Measurements from ENCODE around the gene SART1. TPM values are rescaled to one million over a fixed set of nuclear protein-coding genes. Genes with fewer than 3 reads are reported as not detected.

The SART1 gene
- total and polyA plus RNA-seq, 3 experiments from 2014 or later = 50.1 to 70.2 (median 69.9) TPM

DNA sequence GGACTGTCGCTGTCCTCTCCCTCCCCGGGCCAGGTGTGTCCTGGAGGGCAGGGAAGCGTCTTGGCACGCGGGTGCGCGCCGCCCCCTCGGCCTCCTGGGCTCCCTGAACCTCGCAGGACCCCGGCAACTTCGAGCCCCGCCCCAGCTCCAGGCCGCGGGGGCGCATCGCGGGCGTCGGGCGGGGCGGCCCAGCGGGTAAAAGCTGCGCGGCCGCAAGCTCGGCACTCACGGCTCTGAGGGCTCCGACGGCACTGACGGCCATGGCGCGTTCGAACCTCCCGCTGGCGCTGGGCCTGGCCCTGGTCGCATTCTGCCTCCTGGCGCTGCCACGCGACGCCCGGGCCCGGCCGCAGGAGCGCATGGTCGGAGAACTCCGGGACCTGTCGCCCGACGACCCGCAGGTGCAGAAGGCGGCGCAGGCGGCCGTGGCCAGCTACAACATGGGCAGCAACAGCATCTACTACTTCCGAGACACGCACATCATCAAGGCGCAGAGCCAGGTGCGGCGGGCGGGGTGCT, 50.3 kb downstream of the SART1 start, which contains the start of gene CST6:
Gene CST6 (plus strand): TSS at position 224 of the 519 bp plus-strand sequence. CDS start 37 bp downstream, at position 261.
- Mint-ChIP-seq H3K27ac (no peak within 1 kb of the TSS), H3K9me3 (no peaks in the 10 kb centered on the region), H3K4me1 (no peaks in the 10 kb centered on the region), H3K27me3 (peaks cover 16 to 28% of the 10 kb centered on the region in 2 donors), H3K4me3 (no peak within 1 kb of the TSS), H3K36me3 (no peaks in the 10 kb centered on the region)
- Histone ChIP-seq H3K4me3 (ENCODE audit: low read length) (no peak within 1 kb of the TSS), H3K27me3 (ENCODE audit: insufficient read depth, low read length, poor library complexity, severe bottlenecking) (peaks cover 16% of the 10 kb centered on the region), H3K9me3 (ENCODE audit: low read length) (no peaks in the 10 kb centered on the region), H3K4me1 (ENCODE audit: insufficient read depth, low read length) (no peaks in the 10 kb centered on the region), H3K27ac (ENCODE audit: low read depth, low read length) (no peak within 1 kb of the TSS), H3K36me3 (ENCODE audit: insufficient read depth, low read length) (no peaks in the 10 kb centered on the region)
- CTCF ChIA-PET = interaction anchor here (0.5 to 5.6 kb wide), 2 partner anchors 11 to 20 kb away, joined by 3 to 22 read pairs; no protein-coding TSS in a partner anchor
- POLR2A ChIA-PET = no interaction called here
- peak in 1 of 5 donors; percentile 6 for DNase-seq

DNA sequence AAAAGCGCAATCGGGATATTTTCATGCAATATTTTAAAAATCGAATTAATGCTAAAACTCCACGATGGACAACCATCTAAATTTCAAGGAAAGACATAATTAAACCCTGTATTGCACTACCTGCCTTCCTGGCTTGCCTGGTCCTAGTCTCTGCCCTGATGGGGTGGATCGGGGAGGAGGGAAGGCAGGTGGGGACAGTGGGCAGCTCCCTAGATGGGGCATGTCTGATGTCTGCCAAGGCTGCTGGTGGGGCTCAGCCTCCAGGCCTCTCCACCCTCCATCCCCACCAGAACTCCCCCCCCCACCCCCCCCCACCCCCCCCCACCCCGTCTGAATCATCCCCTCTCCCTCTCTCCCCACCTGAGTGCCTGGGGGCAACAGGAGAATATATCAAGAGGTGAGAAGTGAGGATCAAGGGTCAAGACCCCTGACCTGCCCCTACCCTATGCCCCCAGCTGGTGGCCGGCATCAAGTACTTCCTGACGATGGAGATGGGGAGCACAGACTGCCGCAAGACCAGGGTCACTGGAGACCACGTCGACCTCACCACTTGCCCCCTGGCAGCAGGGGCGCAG, 50.9 kb downstream of the SART1 start:
- H3K4me3 ChIP-seq (ENCODE audit: low read length) = no peak overlapping the region
- Mint-ChIP-seq H3K27ac (no peak overlapping the region), H3K36me3 (no peaks in the 10 kb centered on the region), H3K27me3 (peaks cover 16 to 28% of the 10 kb centered on the region in 2 donors), H3K4me3 (no peak overlapping the region), H3K4me1 (no peaks in the 10 kb centered on the region), H3K9me3 (no peaks in the 10 kb centered on the region)
- ChIA-PET POLR2A (no interaction called here), CTCF (interaction anchor here (1.2 to 5.6 kb wide), 2 partner anchors 9 to 10 kb away, joined by 4 to 22 read pairs; no protein-coding TSS in a partner anchor)
- peaks cover 16% of the 10 kb centered on the region for H3K27me3 ChIP-seq (ENCODE audit: insufficient read depth, low read length, poor library complexity, severe bottlenecking)
- H3K27ac ChIP-seq (ENCODE audit: low read depth, low read length) = no peak overlapping the region
- no peak for DNase-seq
- H3K36me3 ChIP-seq (ENCODE audit: insufficient read depth, low read length) = no peaks in the 10 kb centered on the region
- H3K9me3 ChIP-seq (ENCODE audit: low read length) = no peaks in the 10 kb centered on the region
- H3K4me1 ChIP-seq (ENCODE audit: insufficient read depth, low read length) = no peaks in the 10 kb centered on the region

DNA sequence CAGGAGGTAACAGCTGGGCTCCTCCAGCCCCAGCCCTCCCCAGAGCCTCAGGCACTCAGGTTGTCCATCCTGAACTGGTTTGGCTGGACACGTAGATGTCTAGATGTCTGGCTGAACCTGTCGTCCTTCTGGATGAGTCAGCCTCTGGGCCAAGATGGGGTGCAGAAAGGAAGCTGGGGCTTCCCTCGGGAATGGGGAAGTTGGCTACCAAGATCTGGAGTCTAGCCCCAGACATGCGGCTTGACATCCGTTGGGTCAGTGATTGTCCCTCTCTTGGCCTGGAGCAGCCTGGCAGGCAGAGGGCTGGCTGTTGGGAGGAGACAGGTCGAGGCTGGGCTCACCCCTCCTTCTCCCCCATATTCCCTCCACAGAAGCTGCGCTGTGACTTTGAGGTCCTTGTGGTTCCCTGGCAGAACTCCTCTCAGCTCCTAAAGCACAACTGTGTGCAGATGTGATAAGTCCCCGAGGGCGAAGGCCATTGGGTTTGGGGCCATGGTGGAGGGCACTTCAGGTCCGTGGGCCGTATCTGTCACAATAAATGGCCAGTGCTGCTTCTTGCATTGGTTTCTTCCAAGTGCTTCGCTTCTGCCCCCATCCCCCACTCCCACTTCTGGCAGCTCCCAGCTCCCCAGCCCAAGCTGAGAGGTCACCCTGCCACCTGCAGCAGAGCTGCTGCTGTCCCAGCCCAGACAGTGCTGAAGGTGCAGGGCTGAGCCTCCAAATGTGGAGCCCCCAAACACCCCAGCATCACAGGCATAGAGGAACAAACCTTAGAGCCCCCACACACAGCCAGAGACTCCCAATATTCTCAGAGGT, 51.6 kb downstream of the SART1 start:
- no peaks in the 10 kb centered on the region for H3K9me3 Mint-ChIP-seq
- Histone ChIP-seq H3K27ac (ENCODE audit: low read depth, low read length) (peak overlapping the region; percentile 31), H3K9me3 (ENCODE audit: low read length) (no peaks in the 10 kb centered on the region), H3K36me3 (ENCODE audit: insufficient read depth, low read length) (no peaks in the 10 kb centered on the region), H3K27me3 (ENCODE audit: insufficient read depth, low read length, poor library complexity, severe bottlenecking) (peaks cover 16% of the 10 kb centered on the region), H3K4me1 (ENCODE audit: insufficient read depth, low read length) (no peaks in the 10 kb centered on the region), H3K4me3 (ENCODE audit: low read length) (no peak overlapping the region)
- H3K36me3 Mint-ChIP-seq = no peaks in the 10 kb centered on the region
- peaks cover 16 to 28% of the 10 kb centered on the region in 2 donors for H3K27me3 Mint-ChIP-seq
- ChIA-PET POLR2A (no interaction called here), CTCF (interaction anchor here (1.2 to 5.6 kb wide), 2 partner anchors 9 to 10 kb away, joined by 4 to 22 read pairs; no protein-coding TSS in a partner anchor)
- no peaks in the 10 kb centered on the region for H3K4me1 Mint-ChIP-seq
- H3K27ac Mint-ChIP-seq = no peak overlapping the region
- no peak overlapping the region for H3K4me3 Mint-ChIP-seq
- DNase-seq = no peak

DNA sequence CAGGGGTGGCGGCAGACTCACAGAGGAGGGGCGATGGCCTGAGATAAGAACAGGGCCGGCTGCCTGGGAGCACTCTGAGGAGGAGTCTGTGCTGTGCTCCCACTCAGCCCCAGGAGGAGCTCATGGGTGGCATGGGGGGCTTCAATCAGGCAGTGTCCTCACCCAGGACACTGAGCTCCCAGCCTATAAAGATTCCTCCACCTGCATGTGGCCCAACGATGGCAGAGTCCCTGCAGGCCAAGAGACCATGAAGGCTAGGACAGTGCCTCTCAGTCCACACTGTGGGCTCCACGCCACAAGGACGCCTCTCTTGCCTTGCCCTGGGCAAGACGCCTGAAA, 52.2 kb downstream of the SART1 start:
- no peaks in the 10 kb centered on the region for H3K9me3 ChIP-seq (ENCODE audit: low read length)
- H3K36me3 Mint-ChIP-seq = no peaks in the 10 kb centered on the region
- no peak overlapping the region for H3K27ac ChIP-seq (ENCODE audit: low read depth, low read length)
- no peak overlapping the region for H3K4me3 Mint-ChIP-seq
- H3K27ac Mint-ChIP-seq = no peak overlapping the region
- H3K4me1 Mint-ChIP-seq = no peaks in the 10 kb centered on the region
- H3K27me3 ChIP-seq (ENCODE audit: insufficient read depth, low read length, poor library complexity, severe bottlenecking) = peaks cover 16% of the 10 kb centered on the region
- H3K4me3 ChIP-seq (ENCODE audit: low read length) = no peak overlapping the region
- CTCF ChIA-PET = interaction anchor here (1.2 to 5.6 kb wide), 2 partner anchors 9 to 11 kb away, joined by 4 to 22 read pairs; no protein-coding TSS in a partner anchor
- no peaks in the 10 kb centered on the region for H3K9me3 Mint-ChIP-seq
- POLR2A ChIA-PET = no interaction called here
- H3K36me3 ChIP-seq (ENCODE audit: insufficient read depth, low read length) = no peaks in the 10 kb centered on the region
- H3K27me3 Mint-ChIP-seq = peaks cover 16 to 28% of the 10 kb centered on the region in 2 donors
- H3K4me1 ChIP-seq (ENCODE audit: insufficient read depth, low read length) = no peaks in the 10 kb centered on the region
- DNase-seq = no peak

DNA sequence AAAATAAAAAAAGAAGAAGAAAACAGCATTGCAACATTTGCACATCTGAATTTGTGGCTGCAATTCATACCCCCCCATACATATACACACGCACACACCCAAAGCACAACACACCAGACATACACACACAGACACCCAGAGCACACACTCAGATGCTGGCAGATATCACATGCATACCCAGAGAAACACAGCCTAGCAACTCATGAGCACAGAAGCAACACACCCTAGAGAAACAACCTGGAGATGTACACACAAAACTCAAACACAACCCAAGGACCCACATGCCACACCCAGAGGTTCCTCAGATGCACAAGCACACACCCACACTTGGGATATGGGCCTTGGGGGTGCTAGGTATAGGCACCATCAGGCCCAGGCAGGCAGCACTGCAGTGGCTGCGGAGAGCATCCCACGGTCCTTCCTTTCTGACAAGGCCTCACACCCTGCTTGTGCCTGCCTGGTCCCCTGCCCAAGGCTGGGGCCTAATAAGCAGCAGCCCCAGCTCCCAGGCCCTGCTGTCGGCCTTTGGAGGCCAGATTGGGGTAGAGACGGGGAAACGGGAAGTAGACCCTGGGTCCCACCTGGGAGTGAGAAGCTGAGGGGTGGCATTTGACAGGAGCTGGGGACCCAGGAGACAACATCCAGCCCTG, 53.4 kb downstream of the SART1 start:
- peak overlapping the region in 1 of 8 donors; percentile 38 for H3K27ac Mint-ChIP-seq
- no peak overlapping the region for H3K4me3 ChIP-seq (ENCODE audit: low read length)
- no peaks in the 10 kb centered on the region for H3K9me3 ChIP-seq (ENCODE audit: low read length)
- H3K27me3 ChIP-seq (ENCODE audit: insufficient read depth, low read length, poor library complexity, severe bottlenecking) = peaks cover 16% of the 10 kb centered on the region
- H3K4me1 Mint-ChIP-seq = no peaks in the 10 kb centered on the region
- DNase-seq = no peak
- no peaks in the 10 kb centered on the region for H3K9me3 Mint-ChIP-seq
- no peaks in the 10 kb centered on the region for H3K4me1 ChIP-seq (ENCODE audit: insufficient read depth, low read length)
- peaks cover 16 to 28% of the 10 kb centered on the region in 2 donors for H3K27me3 Mint-ChIP-seq
- H3K4me3 Mint-ChIP-seq = no peak overlapping the region
- no peak overlapping the region for H3K27ac ChIP-seq (ENCODE audit: low read depth, low read length)
- no peaks in the 10 kb centered on the region for H3K36me3 Mint-ChIP-seq
- H3K36me3 ChIP-seq (ENCODE audit: insufficient read depth, low read length) = no peaks in the 10 kb centered on the region
- ChIA-PET CTCF (interaction anchor here (5.6 kb wide), 1 partner anchor 8 kb away, joined by 22 read pairs; no protein-coding TSS in a partner anchor), POLR2A (no interaction called here)

- no peak overlapping the region for H3K4me3 Mint-ChIP-seq
- POLR2A ChIA-PET = no interaction called here
- CTCF ChIA-PET = no interaction called here
These were observed 53.9 kb downstream of the SART1 start for GRCh38 chr11:66015454-66015881.

DNA sequence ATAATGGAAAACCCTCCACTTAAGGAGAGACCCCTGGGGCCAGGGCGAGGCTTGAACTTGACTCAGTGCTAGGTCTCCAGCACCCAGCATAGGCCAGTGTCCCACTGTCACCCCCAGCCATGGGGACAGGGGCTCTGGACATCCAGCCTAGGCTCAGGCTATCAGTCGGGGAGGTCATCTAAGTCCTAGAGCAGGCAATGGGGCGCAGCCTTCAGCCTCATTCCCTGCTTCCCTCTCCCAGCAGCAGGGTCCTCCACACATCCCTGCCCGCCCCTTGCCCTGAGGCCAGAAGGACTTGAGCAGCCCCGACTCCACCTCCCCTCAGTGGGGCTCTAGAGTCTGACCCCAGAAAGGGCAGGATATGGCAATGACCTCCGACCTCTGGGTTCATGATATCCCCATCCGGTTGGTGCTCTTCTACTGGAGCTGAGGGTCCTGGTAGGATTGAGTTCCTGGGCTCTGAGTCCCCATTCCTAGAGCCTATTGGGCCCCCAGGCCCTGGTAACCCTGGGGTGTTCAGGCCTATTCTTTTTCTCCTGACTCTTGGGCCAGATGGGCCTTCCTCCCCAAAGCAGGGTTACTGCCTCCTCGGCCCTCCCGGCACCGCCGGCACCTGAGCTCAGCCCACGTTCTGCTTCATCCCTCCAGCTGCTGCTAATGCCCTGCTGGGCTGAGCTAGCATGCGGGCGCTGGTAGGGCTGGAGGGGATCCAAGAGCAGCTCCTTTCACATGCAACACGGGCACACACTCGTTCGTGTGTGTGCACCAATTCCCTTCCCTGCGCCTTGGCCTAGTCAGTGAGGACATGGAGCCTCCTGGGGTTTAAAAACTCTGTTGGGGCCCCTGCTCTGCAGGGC, 54.6 kb downstream of the SART1 start:
- peaks cover 16% of the 10 kb centered on the region for H3K27me3 ChIP-seq (ENCODE audit: insufficient read depth, low read length, poor library complexity, severe bottlenecking)
- Mint-ChIP-seq H3K4me1 (peaks cover 0 to 2% (median 0%) of the 10 kb centered on the region in 3 donors), H3K9me3 (no peaks in the 10 kb centered on the region), H3K27me3 (peaks cover 11 to 22% of the 10 kb centered on the region in 2 donors), H3K27ac (no peak overlapping the region), H3K36me3 (no peaks in the 10 kb centered on the region), H3K4me3 (no peak overlapping the region)
- no peak for DNase-seq
- POLR2A ChIA-PET = no interaction called here
- no peak overlapping the region for H3K4me3 ChIP-seq (ENCODE audit: low read length)
- H3K27ac ChIP-seq (ENCODE audit: low read depth, low read length) = no peak overlapping the region
- CTCF ChIA-PET = no interaction called here
- H3K36me3 ChIP-seq (ENCODE audit: insufficient read depth, low read length) = no peaks in the 10 kb centered on the region
- no peaks in the 10 kb centered on the region for H3K4me1 ChIP-seq (ENCODE audit: insufficient read depth, low read length)
- H3K9me3 ChIP-seq (ENCODE audit: low read length) = no peaks in the 10 kb centered on the region

More at GRCh38 chr11:66015454-66015881, 53.9 kb downstream of the SART1 start:
- Mint-ChIP-seq H3K27me3 (peaks cover 14 to 24% of the 10 kb centered on the region in 2 donors), H3K27ac (no peak overlapping the region), H3K4me1 (no peaks in the 10 kb centered on the region), H3K36me3 (no peaks in the 10 kb centered on the region), H3K9me3 (no peaks in the 10 kb centered on the region)
- Histone ChIP-seq H3K9me3 (ENCODE audit: low read length) (no peaks in the 10 kb centered on the region), H3K36me3 (ENCODE audit: insufficient read depth, low read length) (no peaks in the 10 kb centered on the region), H3K27ac (ENCODE audit: low read depth, low read length) (no peak overlapping the region), H3K4me3 (ENCODE audit: low read length) (no peak overlapping the region), H3K27me3 (ENCODE audit: insufficient read depth, low read length, poor library complexity, severe bottlenecking) (peaks cover 16% of the 10 kb centered on the region), H3K4me1 (ENCODE audit: insufficient read depth, low read length) (no peaks in the 10 kb centered on the region)
- DNase-seq = no peak

All from CD8-positive, alpha-beta memory T cell (primary cell).